HTERT RPE-1 (cell line): ENCODE measurements around the gene KCNQ5.

ENCODE experiments used
- in situ Hi-C: fragments of 300-500 bp; cut with MboI; formaldehyde crosslinking; loops from 4 replicates; pipeline ENCODE4 v1.14.3; 2020; ENCODE audit warnings: low sequenced_read_pairs

The KCNQ5 gene

DNA sequence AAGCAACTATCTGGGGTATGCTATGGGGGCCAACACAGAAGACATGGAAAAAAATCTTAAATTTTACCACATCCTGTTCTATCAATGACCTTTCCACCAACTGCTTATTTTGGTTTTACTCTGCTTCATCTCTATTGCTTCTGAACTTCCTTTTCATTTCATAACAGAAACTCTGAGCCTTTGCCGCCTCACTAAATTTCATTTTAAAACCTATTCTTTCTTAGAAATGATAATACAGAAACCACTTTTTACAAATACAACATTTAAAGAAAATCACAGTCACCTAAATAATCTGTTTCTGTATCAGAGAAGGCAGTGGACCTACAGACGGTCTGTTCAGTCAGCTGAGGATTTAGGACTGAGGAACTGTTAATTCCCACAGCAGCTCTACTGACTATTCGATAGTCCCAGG, 117.5 kb downstream of the KCNQ5 start:
- in situ Hi-C loops: no loop called here

DNA sequence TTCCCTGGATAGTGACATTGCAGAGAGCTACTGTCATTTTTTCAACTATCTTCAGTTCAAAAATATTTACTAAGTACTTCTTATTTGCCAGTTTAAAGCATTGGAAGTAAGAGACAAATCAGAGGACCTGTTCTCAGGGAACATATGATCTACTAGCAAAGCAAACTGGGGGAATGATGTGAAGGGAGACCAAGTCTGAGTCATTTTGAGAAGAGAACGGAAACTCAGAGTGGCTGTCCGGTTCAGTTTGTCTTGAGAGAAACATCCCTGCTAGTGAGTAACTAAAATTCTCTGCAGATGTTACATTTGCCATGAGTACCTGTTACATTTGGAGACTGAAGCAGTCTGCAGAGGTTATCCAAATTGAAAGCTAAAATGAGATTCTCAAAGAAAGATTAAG, 118.3 kb downstream of the KCNQ5 start:
- in situ Hi-C loops: no loop called here

DNA sequence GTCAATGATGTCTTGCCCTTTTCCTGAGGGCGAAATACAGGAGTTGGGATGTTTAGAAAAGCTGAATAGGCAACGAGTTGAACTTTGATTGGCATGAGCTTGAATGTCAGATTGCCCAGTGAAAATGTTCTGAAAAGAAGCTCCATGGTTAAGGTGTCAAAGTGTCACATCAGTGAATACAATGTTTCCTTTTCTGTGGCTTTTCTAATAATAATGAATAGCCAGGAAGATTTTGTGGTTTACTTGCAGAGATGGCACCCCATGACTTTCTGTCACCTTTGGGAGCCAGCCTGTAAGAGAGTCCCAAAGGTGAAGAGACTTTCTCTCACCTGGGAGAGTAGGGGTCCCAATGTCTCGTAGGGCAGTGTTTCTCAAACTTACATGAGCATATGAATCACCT, 119.2 kb downstream of the KCNQ5 start:
- in situ Hi-C loops: no loop called here

DNA sequence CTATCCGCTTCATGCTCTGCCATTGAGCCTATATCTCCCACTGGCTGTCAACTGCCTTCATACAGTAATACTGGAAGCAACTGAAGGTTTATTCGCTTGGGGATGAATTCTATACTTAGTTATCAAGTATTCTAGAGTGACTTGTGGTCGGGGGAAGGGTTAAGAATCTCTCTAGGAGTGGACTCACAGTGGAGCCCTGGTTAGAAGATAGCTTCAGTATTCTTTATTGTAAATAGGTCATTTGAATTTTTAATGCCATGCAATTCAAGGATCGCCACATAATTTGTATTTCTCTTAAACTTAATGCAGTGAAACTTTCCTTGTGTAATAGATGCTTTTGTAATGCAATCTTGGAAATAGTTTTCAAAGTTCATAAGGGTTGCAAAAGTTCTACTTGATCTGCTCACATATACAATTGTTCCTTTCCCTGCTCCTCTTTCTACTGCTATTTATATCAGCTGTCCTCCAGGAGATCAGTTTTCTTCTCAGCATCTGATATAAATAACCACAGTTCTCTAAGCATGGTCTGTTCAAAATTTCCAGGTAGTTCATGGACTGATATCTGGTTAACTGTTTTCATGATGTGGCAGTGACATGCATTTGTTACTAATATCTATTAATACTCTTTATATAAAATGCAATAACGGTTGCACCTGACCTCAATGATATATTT, 120.3 kb downstream of the KCNQ5 start:
- in situ Hi-C loops: no loop called here

DNA sequence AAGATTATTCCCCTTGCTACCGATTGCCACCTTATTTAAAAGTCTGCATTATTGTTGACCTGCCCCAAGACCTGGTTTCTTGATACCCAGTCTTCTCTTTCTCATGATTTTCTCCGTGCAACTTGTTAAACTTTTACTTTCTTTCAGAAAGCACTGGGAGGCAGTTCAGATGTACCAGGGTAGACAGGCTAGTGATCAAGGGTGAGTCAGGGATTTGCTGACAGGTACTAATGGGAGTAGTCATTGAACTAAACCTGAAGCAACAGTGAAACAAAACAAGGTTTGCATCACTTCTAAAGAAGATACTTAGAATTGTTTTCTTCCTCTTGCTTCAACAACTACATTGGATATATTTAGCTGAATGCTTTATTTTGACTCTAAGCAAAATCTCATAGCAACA, 124.4 kb downstream of the KCNQ5 start:
- in situ Hi-C loops: no loop called here

DNA sequence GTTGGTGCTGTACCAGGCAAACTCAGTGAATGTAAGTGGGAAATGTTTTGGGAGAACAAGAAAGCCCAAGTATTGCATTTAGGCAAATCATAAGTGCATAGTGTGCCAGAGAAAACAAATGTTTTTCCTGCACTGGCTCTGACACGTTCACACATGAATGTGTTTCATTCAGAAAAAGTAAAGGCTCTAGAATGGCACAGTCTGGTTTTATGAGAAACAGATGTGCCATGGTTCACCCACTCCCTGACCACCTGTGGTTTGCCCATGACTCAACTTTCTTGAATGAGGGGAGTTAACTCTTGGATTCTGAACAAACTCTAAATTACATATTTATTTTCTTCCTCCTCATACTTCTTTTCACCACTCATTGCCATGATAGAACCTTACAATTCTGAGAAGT, 126.9 kb downstream of the KCNQ5 start:
- in situ Hi-C loops: no loop called here

DNA sequence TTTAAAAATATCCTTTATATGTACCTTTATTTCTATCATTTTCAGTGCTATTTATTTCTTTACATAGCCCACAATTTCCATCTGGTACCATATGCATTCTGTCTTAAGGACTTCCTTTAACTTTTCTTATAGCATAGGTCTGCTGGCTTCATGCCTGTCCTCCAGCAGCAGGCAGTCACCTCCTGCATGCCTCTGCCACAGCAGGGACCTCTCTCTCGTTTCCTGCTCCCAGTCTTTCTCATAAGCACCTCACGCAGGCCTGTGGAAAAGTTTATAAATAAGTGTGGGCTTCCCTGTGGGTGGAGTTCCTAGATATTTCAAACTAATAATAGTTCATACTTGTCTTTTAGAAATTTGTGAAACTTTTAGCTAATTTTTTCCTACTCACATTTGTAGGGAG, 133.9 kb downstream of the KCNQ5 start:
- in situ Hi-C loops: no loop called here

DNA sequence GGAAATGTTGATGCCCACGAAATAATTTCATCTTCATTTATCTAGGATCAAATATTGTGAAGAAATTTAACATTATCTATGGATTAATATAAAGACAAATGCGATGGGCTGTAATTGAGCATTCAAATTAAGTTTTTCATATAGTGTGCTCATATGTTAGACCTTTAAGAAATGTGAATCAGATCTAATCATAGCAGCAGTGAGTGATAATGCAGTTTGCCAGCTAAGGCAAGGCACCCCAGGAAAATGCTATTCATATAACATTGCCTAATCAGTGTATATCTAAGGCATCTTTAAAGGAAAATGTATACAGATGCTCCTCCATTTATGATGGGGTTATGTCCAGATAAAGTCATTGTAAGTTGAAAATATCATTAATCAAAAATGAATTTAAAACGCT, 135.2 kb downstream of the KCNQ5 start:
- in situ Hi-C loops: no loop called here

DNA sequence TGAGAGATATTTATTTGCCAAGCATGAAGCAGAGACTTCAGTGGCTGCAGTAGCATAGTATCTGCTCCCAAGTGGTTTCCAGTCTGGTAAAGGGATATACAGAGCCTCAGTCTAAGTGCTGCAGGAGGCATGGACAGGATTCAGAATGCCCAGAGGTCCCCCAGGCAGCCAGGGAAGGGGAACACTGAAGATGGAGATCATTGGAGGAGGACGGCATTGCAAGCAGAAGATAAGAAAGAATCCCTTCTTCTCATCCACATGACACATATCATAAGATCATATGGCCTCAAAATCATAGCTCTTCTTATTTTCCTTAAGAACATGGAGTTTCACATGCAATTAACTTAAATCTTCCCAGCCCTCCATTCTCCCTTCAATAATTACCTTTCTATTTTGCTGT, 136.1 kb downstream of the KCNQ5 start:
- in situ Hi-C loops: no loop called here

DNA sequence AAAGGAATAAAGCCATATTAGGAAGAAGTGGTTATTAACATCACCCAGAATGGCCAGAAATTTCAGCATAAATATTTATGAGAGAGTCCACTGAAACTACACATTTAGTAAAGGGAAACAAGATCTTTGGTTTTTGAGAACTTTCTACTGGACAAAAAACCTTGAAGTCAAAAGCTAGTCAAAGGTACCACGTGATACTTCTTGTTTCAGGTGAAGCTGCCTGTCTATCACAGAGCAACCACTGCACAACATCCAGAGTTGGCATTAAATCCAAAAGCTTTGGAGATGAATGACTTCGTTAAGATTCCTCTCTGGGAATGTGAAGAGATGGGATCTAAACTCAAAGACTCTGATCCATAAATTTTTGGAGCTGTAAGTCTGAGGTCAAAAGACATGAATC, 137.0 kb downstream of the KCNQ5 start:
- in situ Hi-C loops: no loop called here

DNA sequence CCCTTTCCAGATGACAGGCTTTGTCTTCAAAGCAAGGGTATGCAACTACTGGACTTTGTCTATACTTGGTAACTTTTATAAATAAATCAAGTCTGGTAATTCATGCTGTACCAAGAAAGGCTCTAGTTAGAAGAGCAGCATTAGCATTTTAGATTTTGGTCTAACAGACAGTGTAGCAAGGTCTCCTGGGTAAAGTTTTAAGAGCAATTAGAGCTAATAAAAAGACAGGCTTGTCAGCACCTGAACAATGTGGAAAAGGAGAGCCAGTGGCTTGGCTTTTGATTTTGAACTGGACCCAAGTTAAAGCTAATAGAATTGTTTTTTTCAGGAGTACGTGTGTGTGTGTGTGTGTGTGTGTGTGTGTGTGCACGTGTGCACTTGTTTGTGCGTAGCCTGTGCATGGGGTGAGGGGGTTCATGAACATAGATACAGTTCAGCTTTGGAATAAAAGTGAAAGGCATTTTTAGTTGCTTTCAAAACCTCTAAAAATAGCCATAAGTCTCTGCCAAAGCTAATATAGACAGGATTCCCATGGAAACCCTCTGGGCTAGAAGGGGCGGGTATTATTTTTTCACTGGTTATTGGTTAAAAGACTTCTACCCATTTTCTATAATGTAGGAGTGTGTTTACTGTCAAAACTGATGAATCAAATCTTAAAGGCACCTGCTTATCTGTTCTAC, 138.4 kb downstream of the KCNQ5 start:
- in situ Hi-C loops: no loop called here

DNA sequence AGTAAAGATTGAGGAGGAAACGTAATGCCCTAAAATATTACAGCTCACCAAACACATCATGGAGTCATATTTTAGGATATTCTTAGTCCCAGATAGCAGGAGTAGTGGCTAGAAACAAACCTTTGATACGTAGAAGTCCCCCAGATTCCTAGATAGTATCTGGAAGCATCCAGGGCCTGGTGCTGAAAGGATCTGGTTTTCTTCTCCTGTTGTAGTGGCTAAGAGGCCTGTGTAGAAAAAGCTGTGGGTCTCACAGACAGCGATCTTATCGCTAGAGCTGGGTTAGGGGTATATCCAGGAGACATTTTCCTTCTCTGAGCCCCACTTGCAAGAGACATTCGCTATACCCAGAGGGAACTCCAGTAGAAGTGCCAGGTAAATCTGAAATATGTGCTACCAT, 139.9 kb downstream of the KCNQ5 start:
- in situ Hi-C loops: no loop called here

DNA sequence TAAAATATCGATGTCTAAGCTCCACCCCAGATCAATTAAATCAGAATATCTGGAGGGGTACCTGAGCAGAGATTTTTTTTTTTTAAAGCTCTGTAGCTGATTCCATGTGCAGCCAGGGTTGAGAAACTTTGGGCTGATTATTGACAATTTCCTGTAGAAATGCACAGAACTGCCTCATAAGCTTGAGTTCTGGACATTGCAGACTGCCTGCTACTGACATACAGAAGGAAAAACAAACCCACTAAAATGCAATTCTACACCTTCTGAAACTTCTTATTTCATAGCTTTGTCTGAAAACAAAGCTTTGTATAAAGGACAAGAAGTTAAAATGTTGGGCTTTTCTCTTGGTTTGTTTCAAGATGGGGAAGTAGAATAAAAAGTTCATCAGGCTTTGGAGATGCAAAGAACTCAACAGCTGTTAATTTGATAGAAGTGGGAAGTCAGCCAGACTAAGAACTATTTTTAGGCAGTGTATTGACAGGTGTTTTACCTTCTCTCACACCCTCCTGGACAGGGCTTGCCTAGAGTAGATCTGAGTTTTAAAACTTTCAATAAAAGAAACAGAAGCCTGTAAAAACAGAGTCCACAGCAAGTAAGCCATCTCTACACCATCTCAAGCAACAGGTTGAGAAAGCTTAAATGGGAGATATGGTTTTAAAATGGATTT, 147.7 kb downstream of the KCNQ5 start:
- in situ Hi-C loops: no loop called here

DNA sequence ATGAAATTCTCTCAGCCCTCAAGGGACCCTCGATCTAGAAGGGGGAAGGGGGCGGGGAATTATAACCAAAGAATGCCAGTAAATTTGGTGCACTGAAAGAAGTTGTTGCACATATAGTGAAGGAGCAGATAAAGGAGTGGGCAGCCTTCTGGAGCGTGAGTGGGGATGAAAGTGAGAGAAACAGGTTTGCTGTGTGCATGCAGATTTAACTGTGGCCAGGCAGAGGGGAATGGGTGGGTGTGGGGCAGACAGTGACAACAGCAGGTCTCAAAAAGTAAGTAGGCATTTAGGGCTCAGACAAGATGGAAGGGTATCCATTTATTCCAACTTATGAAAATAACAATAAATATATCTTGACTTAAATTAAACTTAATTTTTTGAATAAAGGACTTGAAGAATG, 149.1 kb downstream of the KCNQ5 start:
- in situ Hi-C loops: no loop called here

DNA sequence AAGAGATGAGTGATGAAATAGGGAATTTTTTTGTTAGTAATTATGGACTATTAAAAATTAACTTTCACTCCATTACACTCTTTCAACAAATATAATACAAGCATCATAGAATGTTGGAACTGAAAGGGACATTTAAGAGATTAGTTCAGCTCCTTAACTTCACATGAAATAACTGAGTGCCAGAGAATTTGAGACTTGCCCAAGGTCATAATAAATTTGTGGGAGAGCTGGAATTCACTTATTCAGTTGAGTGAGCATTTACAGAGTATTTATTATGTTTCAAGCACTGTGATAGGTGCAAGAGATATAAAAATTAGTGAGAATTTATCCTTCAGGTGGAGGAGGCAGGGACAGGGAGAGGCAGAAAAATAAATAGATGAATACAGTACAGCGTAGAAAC, 154.6 kb downstream of the KCNQ5 start:
- in situ Hi-C loops: no loop called here

DNA sequence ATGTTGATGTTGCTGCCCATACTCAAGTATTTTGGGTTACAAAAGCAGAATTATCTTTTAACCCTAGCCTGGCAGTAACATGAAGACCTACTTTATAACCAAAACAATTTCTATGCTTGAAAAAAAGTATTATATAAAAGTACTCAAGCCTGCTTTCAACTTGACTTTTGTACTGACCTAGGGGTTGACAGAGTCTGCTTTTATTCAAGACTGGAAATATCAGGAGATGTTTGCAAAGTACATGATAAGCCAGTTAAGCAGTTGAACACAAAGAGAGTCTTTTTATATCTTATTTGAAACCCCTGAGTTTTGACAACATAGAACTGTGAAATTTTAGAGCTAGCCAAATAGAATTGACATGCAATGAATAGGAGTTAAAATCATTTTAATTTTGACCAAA, 159.8 kb downstream of the KCNQ5 start:
- in situ Hi-C loops: no loop called here

DNA sequence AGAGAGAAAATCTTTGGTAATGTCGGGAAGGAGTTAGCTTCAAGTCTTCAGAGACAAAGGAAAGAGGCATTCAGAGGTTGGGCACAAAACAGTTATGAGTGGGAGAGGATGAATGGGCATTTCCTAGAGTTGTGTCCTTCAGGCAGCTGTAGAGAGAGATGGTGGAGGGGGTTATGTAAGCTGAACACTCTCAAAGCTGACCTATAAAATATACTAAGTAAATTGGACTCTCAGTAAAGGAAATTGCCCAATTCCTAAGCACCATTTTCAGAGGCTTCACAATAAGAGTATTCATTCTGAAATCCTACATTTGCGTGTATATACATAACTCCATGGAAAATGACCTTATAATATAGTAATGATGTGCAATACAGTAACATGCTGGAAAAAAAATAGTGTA, 161.2 kb downstream of the KCNQ5 start:
- in situ Hi-C loops: no loop called here

DNA sequence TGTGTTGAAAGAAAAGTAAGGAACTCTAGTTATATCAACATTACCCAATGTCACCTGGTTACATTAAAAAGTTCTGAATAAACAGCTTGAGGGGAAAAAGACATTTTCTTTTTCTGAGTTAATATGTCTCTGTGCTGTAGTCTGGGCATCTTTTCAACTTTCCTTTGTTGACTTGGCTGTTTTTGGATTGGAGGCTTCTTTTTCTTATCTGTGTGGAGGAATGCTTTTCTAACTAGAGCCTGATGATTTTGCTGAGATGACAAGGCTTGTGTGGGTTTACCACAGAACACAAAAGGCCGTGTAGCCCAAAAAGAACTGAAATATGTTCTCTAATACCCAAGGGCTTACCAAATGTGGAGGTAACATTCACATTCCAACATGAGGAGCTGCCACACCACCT, 161.8 kb downstream of the KCNQ5 start:
- in situ Hi-C loops: no loop called here

DNA sequence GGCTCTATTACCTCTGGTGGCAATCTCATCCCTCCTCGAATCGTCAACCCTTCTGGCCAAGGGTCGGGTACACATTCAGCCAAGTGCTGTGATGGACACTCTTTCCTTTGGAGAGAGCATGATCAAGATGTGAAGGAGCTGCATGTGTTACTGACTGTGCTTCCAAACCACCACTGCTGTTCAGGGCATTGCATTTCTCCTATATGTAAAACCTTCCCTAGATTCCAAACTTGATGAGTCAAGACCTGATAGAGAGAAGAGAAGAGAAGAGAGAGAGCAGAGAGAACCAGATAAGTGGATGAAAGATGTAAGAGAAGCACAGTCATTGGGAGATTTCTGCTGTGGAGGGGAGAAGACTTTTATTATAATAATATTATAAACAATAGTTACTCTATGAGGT, 162.2 kb downstream of the KCNQ5 start:
- in situ Hi-C loops: no loop called here

DNA sequence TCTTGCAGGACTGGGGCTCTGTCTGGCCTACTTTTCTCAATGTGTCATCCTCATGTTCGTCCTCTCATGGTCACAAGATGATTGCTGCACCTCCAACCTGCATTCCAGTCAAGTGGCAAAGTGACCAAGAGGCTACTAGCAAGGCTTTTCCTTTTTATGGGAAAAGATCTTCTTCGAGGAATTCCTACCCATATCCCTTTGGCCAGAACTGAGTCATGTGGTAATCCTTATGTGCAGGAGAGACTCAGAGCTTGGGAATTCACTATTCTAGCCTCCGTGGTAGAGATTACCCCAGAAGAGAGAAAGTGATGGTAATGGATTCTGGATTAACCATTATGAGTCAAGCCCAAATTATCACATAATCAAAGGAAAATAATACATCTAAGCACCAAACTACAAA, 162.7 kb downstream of the KCNQ5 start:
- in situ Hi-C loops: no loop called here

DNA sequence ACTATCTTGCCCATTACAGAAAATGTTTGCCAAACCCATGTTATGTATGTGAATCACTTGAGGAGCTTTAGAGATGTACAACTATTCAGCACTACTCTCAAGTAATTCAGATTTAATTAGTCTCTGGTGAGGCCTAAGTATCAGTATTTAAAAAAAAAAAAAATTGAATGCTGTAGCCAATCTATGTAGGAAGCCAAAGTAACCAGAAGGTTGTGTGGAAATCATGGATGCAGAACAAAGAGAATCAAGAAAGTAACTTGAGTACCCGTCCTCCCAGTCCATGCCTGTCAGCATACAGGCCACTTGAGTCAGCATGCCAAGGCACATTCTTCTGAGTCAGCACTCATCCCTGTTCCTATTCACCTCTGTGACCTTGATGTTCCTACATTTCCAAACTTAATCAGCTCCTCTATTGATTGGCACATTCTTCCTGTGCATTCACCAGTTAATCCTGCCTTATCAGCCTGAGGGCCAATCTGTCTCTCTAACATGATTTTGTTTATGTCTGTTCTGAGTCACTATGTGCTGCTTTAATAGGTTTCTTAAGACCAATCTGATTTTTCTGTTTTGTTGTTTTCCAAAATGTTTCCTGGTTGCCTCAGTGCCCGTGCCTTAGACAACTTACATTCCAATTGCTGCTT, 165.6 kb downstream of the KCNQ5 start:
- in situ Hi-C loops: no loop called here

DNA sequence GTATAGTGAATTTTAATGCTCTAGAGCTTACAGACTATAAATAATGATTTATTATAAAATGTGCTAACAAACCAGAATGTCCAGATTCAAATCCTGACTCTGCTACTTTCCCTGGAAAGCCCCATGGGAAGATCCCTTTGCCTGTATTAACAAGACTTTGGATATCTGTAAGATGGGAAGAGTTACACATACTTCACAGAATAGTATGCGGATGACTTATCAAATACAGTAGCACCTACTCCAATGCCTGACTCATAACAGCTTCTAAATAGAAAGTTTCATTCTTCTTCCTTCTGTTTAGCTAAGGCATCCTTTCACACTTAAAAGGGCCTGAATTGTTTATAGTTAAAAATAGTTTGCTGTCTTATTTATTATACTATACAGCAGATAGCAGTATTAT, 166.3 kb downstream of the KCNQ5 start:
- in situ Hi-C loops: no loop called here
